Breast epithelium (tissue), 3 donors: ENCODE measurements around the gene SORCS3.

Source experiments
- POLR2A ChIP-seq: fragments of 450-650 bp; IDR thresholded peaks from one replicate; pipeline ENCODE4 v1.6.1; 2016; ENCODE audit warnings: antibody characterized with exemption, mild to moderate bottlenecking, moderate library complexity
- POLR2AphosphoS5 ChIP-seq, 3 donors: sonication (generic); formaldehyde crosslinking; IDR thresholded peaks; one replicate each; pipeline ENCODE4 v1.6.1; 2017; ENCODE audit warnings: antibody characterized with exemption in 3 of 3
- TF ChIP-seq, protein P1 (sequence below), 3 donors: fragments of 450-650 bp; IDR thresholded peaks; one replicate each; pipeline ENCODE4 v1.5.1; 2016 to 2017; ENCODE audit warnings: antibody characterized with exemption in 3 of 3, mild to moderate bottlenecking in 3 of 3, moderate library complexity in 3 of 3

DNA sequence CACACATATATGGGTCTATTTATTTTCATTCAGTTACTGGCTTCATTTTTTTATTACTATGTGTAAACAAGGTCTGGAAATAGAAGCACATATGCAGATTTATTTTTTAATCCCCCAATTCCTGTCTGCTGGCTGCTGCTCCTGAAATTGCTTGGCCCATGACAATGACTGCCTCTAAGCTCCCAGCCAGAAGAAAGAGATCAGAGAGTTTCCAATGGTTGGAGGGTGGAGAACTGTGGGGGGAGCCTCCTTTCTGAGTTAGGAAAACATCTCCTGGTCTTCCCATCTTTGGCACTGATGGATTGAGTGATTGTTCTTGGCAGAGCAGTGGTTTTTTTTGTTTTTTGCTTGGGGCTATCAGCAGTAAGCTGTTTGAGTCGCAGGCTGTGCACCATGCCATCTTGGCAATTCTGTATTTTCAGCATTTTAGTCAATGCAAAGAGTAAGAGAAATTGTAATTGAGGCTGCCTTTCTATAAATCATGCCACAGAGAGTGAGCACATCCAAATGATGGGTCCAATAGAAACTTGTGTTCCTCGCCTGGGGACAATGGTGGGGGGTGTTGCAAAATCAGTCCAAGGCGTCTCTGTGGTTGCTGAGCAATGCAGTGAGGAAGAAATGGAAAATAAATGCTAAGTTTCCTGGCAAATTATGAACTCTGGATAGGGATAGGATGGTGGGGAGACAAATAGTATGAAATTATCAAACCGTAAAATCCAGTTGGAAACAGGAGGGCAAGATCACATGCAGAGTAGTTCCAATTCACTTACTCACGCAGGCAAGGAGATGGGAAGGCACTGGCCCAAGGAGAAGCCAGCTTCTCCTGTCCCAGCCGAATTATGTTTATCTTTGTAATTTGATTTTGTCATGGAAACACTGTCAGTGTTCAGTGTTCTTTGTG is 382.4 kb downstream of the SORCS3 start:
- TF ChIP-seq, protein P1, sequence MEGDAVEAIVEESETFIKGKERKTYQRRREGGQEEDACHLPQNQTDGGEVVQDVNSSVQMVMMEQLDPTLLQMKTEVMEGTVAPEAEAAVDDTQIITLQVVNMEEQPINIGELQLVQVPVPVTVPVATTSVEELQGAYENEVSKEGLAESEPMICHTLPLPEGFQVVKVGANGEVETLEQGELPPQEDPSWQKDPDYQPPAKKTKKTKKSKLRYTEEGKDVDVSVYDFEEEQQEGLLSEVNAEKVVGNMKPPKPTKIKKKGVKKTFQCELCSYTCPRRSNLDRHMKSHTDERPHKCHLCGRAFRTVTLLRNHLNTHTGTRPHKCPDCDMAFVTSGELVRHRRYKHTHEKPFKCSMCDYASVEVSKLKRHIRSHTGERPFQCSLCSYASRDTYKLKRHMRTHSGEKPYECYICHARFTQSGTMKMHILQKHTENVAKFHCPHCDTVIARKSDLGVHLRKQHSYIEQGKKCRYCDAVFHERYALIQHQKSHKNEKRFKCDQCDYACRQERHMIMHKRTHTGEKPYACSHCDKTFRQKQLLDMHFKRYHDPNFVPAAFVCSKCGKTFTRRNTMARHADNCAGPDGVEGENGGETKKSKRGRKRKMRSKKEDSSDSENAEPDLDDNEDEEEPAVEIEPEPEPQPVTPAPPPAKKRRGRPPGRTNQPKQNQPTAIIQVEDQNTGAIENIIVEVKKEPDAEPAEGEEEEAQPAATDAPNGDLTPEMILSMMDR (IDR thresholded peaks at IDR 0.05): no peak
- TF ChIP-seq POLR2A: no peak
- no peak for TF ChIP-seq POLR2AphosphoS5 (IDR thresholded peaks at IDR 0.05)
